Tibial nerve (tissue), 4 donors: ENCODE data around the gene ADAMTS9.

Experiments
- CTCF ChIP-seq, 5 experiments: fragments of 200-600 bp in 3 of 5; fragments of 450-650 bp in 2 of 5; sonication (generic) in 3 of 5; IDR thresholded peaks; one replicate each; pipeline ENCODE4 v1.5.1; 2016 to 2019; ENCODE audit warnings: antibody characterized with exemption in 5 of 5, mild to moderate bottlenecking in 3 of 5, moderate library complexity in 2 of 5
- EP300 ChIP-seq, 2 donors: sonication (generic); formaldehyde crosslinking; IDR thresholded peaks; one replicate each; pipeline ENCODE4 v1.6.1; 2017; ENCODE audit warnings: antibody characterized with exemption in 2 of 2, mild to moderate bottlenecking in 1 of 2
- POLR2A ChIP-seq, 2 donors: fragments of 450-650 bp; IDR thresholded peaks; one replicate each; pipeline ENCODE4 v1.6.1; 2017; ENCODE audit warnings: antibody characterized with exemption in 2 of 2, mild to moderate bottlenecking in 2 of 2, moderate library complexity in 2 of 2

DNA sequence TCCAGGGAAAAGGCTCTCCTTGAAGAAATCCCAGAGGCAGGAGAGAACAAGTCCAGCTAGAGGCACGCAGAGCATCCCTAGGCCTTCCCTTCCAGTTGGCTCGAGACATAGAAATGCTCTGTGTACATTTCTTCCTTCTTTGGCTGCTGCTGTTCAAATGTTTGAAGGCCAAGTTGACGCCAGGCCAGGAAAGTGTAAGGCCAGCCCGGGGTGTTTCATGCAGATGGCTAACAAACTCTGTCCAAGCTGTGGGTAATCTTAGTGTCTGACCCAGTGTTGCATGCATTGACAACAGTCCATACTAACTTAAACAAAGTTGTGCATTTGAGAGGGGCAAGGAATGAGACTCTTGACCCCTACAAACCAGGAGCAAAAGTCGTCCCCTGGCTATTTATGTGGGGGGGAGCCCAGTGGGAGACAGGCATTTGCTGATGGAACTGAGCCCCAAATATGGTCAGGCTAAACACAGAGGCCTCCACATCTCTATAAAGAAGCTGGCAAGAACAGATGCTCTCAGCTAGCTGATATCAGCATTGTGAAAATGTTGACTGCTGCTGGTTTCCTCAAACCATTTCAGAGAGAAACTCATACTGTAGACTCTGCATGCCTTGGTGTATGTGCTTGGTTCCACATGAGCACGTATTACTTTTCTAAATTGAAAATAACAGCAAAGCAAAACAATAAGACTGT, 139.5 kb downstream of the ADAMTS9 start:
- TF ChIP-seq CTCF (IDR thresholded peaks at IDR 0.05) (no peak), EP300 (IDR thresholded peaks at IDR 0.05) (peak in 1 of 2 donors; percentile 30), POLR2A (IDR thresholded peaks at IDR 0.05) (no peak)
